ENCODE results near the gene KATNBL1.

- TF ChIP-seq CTCF (IDR thresholded peaks at IDR 0.05; ENCODE audit: insufficient read depth, low read depth, low read length) (no peak), EZH2 (IDR thresholded peaks at IDR 0.05; ENCODE audit: insufficient read depth, low read length) (no peak)
Measured at GRCh38 chr15:34122771-34123183, 87.1 kb downstream of the KATNBL1 start.

All from astrocyte (in vitro differentiated cells and primary cell).